ENCODE data around the gene LIMCH1.
"Not testable (repeated sequence)": the region's sequence is repeated elsewhere in the genome, so short reads cannot be mapped to it uniquely, and the experiment has no call there.

DNA sequence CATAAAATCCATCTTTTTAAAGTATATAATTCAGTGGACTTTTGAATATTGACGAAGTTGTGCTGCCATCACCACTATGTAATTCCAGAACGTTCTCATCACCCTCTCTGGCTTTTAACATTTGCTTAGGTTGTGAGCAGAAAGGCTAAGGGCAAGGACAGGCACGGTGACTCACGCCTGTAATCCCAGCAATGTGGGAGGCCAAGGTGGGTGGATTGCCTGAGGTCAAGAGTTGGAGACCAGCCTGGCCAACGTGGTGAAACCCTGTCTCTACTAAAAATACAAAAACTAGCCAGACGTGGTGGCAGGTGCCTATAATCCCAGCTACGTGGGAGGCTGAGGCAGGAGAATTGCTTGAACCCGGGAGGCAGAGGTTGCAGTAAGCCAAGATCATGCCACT lies 199.5 kb downstream of the LIMCH1 start:
- TF ChIP-seq, protein P1, sequence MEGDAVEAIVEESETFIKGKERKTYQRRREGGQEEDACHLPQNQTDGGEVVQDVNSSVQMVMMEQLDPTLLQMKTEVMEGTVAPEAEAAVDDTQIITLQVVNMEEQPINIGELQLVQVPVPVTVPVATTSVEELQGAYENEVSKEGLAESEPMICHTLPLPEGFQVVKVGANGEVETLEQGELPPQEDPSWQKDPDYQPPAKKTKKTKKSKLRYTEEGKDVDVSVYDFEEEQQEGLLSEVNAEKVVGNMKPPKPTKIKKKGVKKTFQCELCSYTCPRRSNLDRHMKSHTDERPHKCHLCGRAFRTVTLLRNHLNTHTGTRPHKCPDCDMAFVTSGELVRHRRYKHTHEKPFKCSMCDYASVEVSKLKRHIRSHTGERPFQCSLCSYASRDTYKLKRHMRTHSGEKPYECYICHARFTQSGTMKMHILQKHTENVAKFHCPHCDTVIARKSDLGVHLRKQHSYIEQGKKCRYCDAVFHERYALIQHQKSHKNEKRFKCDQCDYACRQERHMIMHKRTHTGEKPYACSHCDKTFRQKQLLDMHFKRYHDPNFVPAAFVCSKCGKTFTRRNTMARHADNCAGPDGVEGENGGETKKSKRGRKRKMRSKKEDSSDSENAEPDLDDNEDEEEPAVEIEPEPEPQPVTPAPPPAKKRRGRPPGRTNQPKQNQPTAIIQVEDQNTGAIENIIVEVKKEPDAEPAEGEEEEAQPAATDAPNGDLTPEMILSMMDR (IDR thresholded peaks at IDR 0.05): not testable (repeated sequence)
- TF ChIP-seq POLR2A (IDR thresholded peaks at IDR 0.05): not testable (repeated sequence)

Measured in body of pancreas (tissue), 4 donors.